Hepatocyte (in vitro differentiated cells): ENCODE data around the gene RUSC1. TPM values are rescaled to one million over a fixed set of nuclear protein-coding genes. Genes with fewer than 3 reads are reported as not detected.
A peak's percentile ranks its signal among the peaks of the same experiment; 100 is the strongest.

ENCODE experiments used
- DNase-seq: peaks from one replicate; pipeline ENCODE4 v3.0.0-alpha.2; 2016; ENCODE audit warnings: low spot score
- H2AFZ ChIP-seq: fragments of 200-600 bp; sonication (generic); 2 replicates; pipeline ENCODE4 v1.6.0; 2016; ENCODE audit warnings: antibody characterized with exemption, mild to moderate bottlenecking
- H3K27ac ChIP-seq: fragments of 200-600 bp; sonication (generic); 2 replicates; pipeline ENCODE4 v1.5.1; 2016; ENCODE audit warnings: mild to moderate bottlenecking
- H3K27me3 ChIP-seq: fragments of 200-600 bp; sonication (generic); 2 replicates; pipeline ENCODE4 v1.6.1; 2016
- H3K36me3 ChIP-seq: fragments of 200-600 bp; sonication (generic); replicated peaks from 2 replicates; pipeline ENCODE4 v1.5.1; 2016; ENCODE audit warnings: low read depth; ENCODE audit not compliant: insufficient read depth
- H3K4me1 ChIP-seq: fragments of 200-600 bp; sonication (generic); 2 replicates; pipeline ENCODE4 v1.5.1; 2016; ENCODE audit warnings: mild to moderate bottlenecking, moderate library complexity; ENCODE audit not compliant: insufficient read depth
- H3K4me2 ChIP-seq: fragments of 200-600 bp; sonication (generic); 2 replicates; pipeline ENCODE4 v1.6.0; 2016
- H3K4me3 ChIP-seq: fragments of 200-600 bp; sonication (generic); 2 replicates; pipeline ENCODE4 v1.5.1; 2016; ENCODE audit warnings: mild to moderate bottlenecking
- H3K79me2 ChIP-seq: fragments of 200-600 bp; sonication (generic); 2 replicates; pipeline ENCODE4 v1.6.0; 2017; ENCODE audit warnings: mild to moderate bottlenecking
- H3K9me2 ChIP-seq: fragments of 200-600 bp; sonication (generic); replicated peaks from 2 replicates; pipeline ENCODE4 v1.6.0; 2017; ENCODE audit warnings: mild to moderate bottlenecking; ENCODE audit not compliant: insufficient read depth
- H3K9me3 ChIP-seq: fragments of 200-600 bp; sonication (generic); 2 replicates; pipeline ENCODE4 v1.5.1; 2016; ENCODE audit warnings: low read depth, mild to moderate bottlenecking
- H4K20me1 ChIP-seq: fragments of 200-600 bp; sonication (generic); 2 replicates; pipeline ENCODE4 v1.6.0; 2016; ENCODE audit warnings: mild to moderate bottlenecking; ENCODE audit not compliant: insufficient read depth, poor library complexity, severe bottlenecking
- CTCF ChIP-seq: fragments of 200-600 bp; sonication (generic); IDR thresholded peaks from 2 replicates; pipeline ENCODE4 v1.5.1; 2016; ENCODE audit warnings: antibody characterized with exemption, mild to moderate bottlenecking; ENCODE audit not compliant: poor library complexity
- EZH2 ChIP-seq: fragments of 200-600 bp; sonication (generic); IDR thresholded peaks from 2 replicates; pipeline ENCODE4 v1.6.1; 2016; ENCODE audit warnings: antibody characterized with exemption, mild to moderate bottlenecking, borderline replicate concordance
- EZH2phosphoT487 ChIP-seq: fragments of 200-600 bp; sonication (generic); IDR thresholded peaks from one replicate; pipeline ENCODE4 v1.6.1; 2018; ENCODE audit warnings: antibody characterized with exemption, mild to moderate bottlenecking, low read depth, moderate library complexity; ENCODE audit not compliant: unreplicated experiment, severe bottlenecking
- WGBS: methylation state at CpG from one replicate; pipeline ENCODE4 v1.1.6; 2016; ENCODE audit warnings: low lambda C conversion rate; ENCODE audit errors: missing lambda C conversion rate; 5-methylcytosine and 5-hydroxymethylcytosine counted together
- polyA plus RNA-seq: library from polyadenylated mRNA; unstranded; fragments of >200 nt; fragmentation: Nextera tagmentation; extraction: Ambion mirVana; gene quantifications from 2 replicates; pipeline ENCODE4 v1.2.1, GENCODE V29; 2016
- total RNA-seq: library from RNA; depleted of rRNA; stranded (reverse); fragments of >200 nt; gene quantifications from 2 replicates; pipeline ENCODE4 v1.2.3, GENCODE V29; 2014

RUSC1 gene
- total and polyA plus RNA-seq, 2 experiments from 2014 or later = 22.3 to 48.4 TPM

GRCh38 chr1:155318082-155318481, 2.6 kb upstream of the RUSC1 start:
- DNase-seq = no peak
- Histone ChIP-seq H3K4me1 (peaks cover 26% of the 10 kb centered on the region), H3K4me3 (no peak overlapping the region), H3K27me3 (no peaks in the 10 kb centered on the region), H3K36me3 (no peaks in the 10 kb centered on the region), H2AFZ (no peak overlapping the region), H3K9me3 (no peaks in the 10 kb centered on the region), H3K79me2 (peaks cover 20% of the 10 kb centered on the region), H3K27ac (no peak overlapping the region), H4K20me1 (peaks cover 7% of the 10 kb centered on the region), H3K9me2 (no peaks in the 10 kb centered on the region), H3K4me2 (no peak overlapping the region)
- TF ChIP-seq CTCF = no peak
- no peak for TF ChIP-seq EZH2
- no peak for TF ChIP-seq EZH2phosphoT487
- WGBS = 98% methylated on average over 9 of the region's 9 CpGs

GRCh38 chr1:155319536-155319935, 1.2 kb upstream of the RUSC1 start:
- H3K4me1 ChIP-seq = peaks cover 26% of the 10 kb centered on the region
- no peak overlapping the region for H2AFZ ChIP-seq
- TF ChIP-seq CTCF = no peak
- no peak for TF ChIP-seq EZH2
- TF ChIP-seq EZH2phosphoT487 = no peak
- 95% methylated on average over 5 of the region's 5 CpGs for WGBS
- H3K4me3 ChIP-seq = no peak overlapping the region
- H3K36me3 ChIP-seq = no peaks in the 10 kb centered on the region
- peaks cover 8% of the 10 kb centered on the region for H3K79me2 ChIP-seq
- peaks cover 7% of the 10 kb centered on the region for H4K20me1 ChIP-seq
- no peak for DNase-seq
- H3K4me2 ChIP-seq = no peak overlapping the region
- H3K9me3 ChIP-seq = no peaks in the 10 kb centered on the region
- no peaks in the 10 kb centered on the region for H3K27me3 ChIP-seq
- no peaks in the 10 kb centered on the region for H3K9me2 ChIP-seq
- no peak overlapping the region for H3K27ac ChIP-seq

GRCh38 chr1:155320252-155320651, 442 bp upstream of the RUSC1 start:
- H3K79me2 ChIP-seq = peaks cover 8% of the 10 kb centered on the region
- no peak overlapping the region for H3K4me3 ChIP-seq
- H3K4me2 ChIP-seq = peak overlapping the region; percentile 87
- H2AFZ ChIP-seq = no peak overlapping the region
- peaks cover 9% of the 10 kb centered on the region for H4K20me1 ChIP-seq
- no peak overlapping the region for H3K27ac ChIP-seq
- no peaks in the 10 kb centered on the region for H3K27me3 ChIP-seq
- no peaks in the 10 kb centered on the region for H3K9me2 ChIP-seq
- no peak for DNase-seq
- H3K36me3 ChIP-seq = no peaks in the 10 kb centered on the region
- 80% methylated on average over 11 of the region's 11 CpGs for WGBS
- peaks cover 27% of the 10 kb centered on the region for H3K4me1 ChIP-seq
- H3K9me3 ChIP-seq = no peaks in the 10 kb centered on the region
- TF ChIP-seq CTCF (no peak), EZH2phosphoT487 (no peak), EZH2 (no peak)
